Stimulated activated CD4-positive, alpha-beta T cell treated with anti-CD3 and anti-CD28 coated beads, TNF-alpha, amount 100 ng/mL, for 24 hours (primary cell): ENCODE results near the gene CMKLR1.

Source experiments
- DNase-seq, 3 experiments: peaks; one replicate each; pipeline ENCODE4 v3.0.0-alpha.2; 2020; ENCODE audit warnings: low read depth in 3 of 3

CMKLR1 gene

DNA sequence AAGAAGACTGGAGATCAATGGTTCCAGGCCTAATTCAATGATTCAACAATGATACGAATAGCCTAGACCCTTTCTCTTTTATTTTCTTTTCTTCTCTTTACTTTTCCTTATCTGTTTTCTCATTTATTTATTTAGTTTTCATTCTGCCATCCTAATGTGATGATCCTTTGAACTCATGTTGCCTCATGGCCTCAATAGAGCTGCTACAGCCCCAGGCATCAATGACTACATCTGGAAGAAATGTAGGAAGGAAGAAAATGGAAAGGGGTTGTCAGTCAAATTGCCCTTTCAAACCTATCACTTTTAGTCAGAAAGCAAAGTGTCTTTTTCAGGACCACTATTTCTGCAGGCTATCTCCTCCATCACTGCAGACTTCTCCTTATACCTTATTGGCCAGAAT is 69.9 kb downstream of the CMKLR1 start:
- no peak for DNase-seq

DNA sequence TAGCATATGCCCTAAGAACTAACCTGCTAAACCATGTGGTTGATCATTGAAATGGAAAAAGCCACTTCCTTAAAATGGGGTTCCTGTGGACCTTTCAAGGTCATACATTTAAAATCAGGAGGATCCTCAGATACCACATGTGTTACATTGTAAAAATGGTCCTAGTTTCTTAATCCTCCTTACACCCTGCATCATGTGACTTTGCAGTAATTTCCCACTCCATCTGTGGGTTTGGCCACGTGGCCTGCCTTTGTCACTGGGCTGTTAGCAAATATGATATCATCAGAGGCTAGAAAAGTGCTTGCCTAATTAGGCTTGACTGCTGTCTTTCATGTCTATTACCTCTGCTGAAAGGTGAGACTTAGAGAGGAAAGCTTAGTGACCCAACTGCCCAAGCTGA is 70.7 kb downstream of the CMKLR1 start:
- DNase-seq, result no peak

DNA sequence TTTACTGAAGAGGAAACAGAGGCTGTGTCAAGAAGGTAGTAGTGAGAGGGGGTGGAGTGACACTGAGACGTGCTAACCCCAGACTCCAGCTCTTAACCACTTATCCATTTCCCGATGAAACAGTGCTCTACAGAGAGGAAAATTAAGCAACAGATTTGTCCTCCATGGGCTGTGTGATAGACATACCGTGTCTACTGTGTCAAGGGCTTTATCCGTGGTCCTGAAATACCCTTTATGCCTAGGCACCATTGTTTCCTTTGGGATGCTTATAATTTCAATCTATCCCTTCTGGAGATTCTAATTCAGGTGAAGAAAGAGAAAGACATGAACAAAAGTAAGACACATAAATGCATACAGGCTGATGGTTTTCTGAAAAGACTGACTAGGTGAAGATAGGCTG is 71.7 kb downstream of the CMKLR1 start:
- no peak for DNase-seq

DNA sequence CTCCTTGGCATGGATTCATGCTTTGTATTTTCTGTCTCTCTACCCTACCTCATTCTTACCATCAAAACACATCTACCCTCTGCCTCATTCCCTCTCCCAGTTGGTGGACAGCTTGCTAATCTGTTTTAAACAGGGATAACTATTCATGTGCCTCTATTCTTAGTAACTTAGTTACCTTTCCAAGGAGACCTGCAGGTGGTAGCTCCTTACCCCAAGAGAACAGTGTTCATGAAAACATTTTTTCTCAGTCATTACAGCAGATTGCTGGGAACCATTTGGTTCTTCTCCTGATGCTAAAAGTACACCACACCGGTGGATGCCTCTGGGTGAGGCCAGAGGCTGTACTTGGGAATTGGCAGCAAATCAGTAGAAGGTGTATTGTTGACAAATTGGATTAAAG is 73.0 kb downstream of the CMKLR1 start:
- DNase-seq, result no peak

DNA sequence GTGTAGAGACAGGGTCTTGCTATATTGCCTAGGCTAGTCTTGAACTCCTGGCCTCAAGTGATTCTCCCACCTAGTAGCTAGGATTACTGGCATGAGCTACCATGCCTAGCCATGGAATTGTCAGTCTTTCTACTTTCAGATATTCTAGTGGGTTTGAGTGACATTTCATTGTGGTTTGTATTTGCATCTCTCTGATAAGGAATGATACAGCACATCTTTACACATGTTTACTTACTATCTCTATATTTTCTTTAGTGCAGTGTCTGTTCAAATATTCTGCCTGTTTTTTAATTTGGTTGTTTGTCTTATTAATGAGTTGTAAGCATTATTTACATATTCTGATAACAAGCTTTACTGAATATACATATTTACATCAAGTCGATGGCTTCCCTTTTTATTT is 73.6 kb downstream of the CMKLR1 start:
- DNase-seq, result no peak

DNA sequence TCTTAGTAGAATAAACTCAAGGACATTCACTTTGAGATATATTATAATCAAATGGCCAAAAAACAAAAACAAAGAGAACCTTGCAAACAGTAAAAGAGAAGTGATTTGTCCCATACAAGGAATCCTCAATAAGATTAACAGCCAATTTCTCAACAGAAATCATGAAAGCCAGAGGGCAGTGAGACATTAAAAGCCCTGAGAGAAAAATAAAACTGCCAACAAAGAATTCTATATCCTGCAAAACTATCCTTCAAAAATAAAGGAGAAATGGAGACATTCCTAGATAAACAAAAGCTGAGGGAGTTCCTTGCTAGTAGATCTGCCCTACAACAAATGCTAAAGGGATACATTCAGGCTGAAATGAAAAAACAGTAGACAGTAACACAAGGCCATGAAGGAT is 78.1 kb downstream of the CMKLR1 start:
- DNase-seq, result no peak

DNA sequence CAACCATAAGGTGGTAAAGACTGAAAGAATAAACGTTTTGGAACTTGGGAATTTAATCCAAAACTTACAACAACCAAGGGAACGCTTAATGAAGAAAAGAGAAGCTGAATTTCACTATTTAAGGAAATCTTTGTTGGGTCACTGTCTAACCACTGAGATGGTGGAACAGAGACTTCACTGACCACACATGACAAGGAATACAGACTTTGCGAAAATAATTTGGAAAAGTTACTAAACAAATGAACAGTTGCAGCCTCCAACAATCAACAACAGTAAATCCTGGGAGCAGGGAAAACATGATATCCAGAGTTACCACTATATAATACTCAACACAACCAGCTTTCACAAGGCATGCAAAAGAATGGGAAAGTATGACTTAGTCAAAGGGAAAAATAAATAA is 79.1 kb downstream of the CMKLR1 start:
- no peak for DNase-seq

DNA sequence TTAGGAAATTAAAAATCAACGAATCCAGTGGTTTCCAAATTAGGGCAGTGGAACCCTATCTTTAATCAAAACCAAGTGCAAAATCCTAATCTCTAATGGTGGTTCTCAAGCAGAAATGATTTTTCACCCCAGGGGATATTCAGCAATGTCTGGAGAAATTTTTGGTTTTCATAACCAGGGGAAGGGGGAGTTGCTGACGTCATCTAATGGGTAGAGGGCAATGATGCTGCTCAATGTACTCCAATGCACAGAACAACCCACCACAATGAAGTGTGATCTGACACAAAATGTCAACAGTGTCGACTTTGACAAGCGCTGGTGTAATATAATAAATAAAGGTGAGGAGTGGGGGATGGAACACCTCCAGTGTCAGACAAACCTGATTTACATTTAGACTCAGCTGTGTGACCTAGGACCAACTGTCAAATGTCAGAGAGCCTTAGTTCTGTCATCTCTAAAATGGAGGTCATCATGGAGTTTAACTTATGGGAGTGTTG is 81.5 kb downstream of the CMKLR1 start:
- no peak for DNase-seq

DNA sequence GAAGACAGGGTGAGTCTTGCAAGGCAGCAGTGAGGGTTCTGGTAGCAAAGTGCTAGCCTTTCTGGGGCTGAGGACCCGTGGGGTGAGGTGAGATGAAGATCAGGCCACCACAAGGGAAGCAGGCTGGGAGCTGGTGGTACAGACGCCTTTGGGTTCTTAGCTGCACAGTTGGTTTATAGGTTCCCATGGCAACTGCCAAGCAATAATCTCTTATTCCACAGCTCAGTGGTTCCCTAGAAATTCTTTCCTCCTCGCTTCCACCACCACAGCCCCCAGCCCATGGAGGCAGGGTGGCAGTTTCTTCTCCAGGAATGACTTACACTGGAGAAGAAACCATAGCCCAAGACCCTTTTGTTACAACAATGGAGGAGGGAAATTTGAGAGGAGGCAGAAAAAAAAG is 82.1 kb downstream of the CMKLR1 start:
- DNase-seq, result no peak

DNA sequence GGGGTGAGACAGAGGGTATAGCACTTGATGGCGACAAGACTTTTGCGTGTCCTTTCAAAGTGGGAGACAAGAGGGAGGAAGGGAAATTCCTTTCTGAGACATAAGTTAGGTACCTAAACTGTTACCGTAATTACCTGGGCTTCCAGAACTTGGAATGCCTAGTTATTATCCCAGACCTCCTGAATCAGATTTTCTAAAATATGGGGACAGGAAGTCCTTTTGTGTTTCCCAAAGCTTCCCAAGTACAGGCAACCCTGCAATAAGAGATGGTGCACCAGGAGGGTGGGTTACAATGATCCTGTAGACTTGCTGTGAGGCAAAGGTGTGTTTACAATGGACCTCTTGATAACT is 83.9 kb downstream of the CMKLR1 start:
- DNase-seq, result no peak

DNA sequence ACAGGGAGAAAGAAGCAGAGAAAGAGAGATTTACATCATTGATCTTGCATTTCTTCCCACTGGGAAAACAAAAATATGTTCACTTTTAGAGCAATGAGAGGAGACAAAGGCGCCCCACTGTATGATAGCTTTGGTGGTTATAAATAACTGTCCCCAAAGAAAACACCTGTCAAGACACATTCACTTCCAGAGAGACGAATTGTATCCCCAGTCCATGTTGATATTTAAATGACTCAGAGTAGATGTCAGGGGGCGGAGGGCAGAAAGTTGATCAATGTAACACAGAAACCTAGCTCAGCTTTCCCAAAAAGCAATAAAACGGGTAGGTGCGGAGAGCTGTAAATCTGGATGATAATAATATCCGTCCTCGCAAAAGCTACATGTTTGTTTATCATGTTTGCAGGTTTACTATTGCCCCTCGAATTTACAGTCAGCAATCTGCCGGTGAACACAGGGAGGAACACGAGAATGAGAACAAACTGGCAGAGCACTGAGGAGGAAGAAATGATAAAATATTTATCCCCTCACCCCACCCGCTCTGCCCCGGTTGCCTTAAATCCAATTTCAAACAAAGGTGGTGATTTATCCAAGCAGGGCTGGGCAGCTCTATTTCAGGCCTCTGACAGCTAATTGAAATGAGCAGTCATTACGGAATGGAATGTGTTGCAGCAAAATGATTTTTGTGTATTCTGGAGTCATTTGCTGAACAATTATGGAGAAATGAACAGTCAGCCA is 84.4 kb downstream of the CMKLR1 start:
- no peak for DNase-seq

DNA sequence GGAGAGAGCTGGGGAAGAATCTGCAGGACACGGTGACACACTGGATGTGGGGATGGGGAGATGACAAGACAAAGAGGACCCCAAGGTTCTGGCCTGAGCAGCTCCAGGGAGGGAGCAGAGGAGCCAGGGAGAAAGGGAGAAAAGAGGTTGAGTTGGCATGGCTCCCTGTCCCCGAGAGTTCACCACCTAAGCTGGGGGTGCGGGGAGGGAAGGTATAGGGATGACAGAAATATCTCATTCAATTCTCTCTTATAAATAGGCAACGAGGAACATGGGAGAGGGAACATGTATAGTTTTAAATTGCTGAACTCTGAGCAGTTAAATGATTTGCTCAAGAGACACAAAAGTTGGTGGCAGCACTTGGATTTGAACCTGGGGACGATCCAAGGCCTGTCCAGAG is 85.1 kb downstream of the CMKLR1 start:
- no peak for DNase-seq

DNA sequence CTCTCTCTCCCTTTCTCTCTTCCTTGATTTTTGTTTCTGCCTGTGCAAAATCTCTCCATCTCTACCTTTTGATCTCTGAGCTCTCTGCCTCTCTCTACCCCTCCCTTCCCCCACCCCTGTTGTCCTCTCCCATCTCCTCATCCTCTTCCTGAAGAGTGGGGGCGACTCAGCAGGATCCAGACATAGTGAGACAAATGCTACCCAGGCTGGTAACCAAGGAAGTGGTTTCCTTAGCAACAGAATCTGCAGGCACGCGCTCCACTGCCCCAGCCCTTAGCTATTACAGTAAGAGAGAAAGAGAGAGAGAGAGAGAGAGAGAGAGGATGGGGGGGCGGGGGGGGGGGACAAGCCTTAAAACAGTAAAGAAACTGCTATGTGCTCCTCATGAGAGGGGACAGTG is 85.6 kb downstream of the CMKLR1 start:
- DNase-seq, result no peak

DNA sequence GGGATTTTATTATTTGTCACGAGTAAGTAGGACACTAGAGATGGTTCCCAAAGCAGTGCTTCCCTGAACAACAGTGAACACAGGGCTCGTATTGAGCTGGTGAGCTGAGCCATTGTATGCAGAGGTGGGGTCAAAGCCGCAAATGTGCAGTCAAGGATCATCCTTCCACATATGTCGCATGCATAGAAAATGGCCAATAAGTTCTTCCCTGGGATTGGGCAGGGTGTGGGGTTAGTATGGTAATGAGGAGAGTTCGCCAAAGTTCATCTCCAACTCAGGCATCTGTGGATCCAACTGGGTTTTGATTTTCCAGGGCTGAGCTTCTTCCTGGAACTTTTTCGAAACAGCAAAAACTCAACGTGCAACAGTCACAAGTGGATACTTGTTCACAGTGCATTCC is 86.6 kb downstream of the CMKLR1 start:
- DNase-seq, result no peak

DNA sequence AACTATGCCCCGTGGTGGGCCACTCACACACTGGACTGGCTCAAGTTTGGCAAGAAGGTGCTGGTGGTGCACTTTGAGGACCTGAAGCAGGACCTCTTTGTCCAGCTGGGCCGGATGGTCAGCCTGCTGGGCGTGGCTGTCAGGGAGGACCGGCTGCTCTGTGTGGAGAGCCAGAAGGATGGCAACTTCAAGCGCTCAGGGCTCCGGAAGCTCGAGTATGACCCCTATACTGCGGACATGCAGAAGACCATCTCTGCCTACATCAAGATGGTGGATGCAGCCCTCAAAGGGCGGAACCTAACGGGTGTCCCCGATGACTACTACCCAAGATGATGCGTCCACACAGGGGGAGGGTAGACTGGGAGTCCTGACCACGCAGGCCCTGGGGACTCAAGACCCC is 91.1 kb downstream of the CMKLR1 start:
- no peak for DNase-seq

DNA sequence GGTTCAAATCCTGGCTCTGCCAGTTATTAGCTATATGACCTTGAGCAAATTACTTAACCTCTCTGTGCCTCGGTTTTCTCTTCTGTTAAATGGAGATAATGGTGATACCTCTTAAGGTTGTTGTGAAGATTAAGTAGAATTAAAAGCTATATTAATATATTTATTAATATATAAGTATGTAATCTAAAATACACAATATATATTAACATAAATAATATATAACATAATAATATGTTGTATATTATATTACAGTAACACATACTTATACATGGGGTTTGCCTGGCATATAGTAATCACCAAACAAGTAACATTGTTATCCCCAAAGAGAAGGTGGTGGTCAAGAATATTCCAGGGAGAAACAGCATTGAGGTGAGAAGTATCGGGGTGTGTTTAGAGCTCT is 92.0 kb downstream of the CMKLR1 start:
- no peak for DNase-seq

DNA sequence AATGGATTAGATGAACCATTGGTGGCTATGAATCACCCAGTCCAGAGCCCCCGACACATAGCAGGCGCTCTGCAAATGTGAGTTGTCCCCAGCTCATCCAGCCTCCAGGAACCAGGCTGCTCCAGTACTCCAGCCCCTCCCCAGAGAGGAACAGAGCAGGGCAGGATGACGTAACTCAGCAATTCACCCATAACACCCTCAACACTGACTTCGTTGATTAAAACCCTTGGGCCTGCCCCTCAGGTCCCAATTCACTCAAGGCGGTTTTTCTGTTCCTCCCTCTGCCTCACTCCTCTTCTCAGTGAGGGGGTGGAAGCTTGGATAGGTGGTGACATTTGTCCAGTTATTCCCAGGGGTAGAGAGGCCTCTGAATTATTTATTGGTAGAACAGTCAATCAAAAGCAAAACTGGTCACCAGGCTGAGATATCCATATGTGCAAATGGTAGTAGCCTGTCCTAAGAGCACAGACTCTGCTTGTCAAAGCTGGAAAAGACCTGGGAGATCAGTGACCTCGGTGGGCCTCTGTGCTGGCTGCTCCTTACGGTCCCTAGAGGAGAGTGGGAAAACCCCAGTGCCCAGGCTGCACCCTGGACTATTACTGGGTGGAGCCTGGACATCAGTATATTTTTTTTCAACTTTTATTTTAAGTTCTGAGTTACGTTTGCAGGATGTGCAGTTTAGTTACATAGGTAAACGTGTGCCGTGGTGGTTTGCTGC is 97.0 kb downstream of the CMKLR1 start:
- no peak for DNase-seq

DNA sequence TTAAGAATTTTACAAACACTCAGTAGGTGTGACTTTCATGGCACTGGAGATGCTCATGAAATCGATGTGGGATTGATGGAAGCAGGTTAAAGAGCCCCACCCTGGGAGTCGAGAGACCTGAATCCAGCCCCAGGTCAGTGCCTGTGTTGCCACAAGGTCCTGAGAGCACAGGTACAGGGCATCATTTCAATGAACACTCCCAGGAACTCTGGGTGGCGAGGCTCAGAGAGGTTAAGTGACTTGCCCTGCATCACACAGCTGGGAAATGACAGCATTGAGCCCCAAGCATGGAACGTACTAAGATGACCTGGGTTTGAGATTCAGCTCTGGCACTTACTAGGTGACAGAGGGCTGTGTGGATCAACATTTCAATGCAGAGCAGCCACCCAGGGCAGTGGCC is 98.2 kb downstream of the CMKLR1 start:
- DNase-seq, result no peak

DNA sequence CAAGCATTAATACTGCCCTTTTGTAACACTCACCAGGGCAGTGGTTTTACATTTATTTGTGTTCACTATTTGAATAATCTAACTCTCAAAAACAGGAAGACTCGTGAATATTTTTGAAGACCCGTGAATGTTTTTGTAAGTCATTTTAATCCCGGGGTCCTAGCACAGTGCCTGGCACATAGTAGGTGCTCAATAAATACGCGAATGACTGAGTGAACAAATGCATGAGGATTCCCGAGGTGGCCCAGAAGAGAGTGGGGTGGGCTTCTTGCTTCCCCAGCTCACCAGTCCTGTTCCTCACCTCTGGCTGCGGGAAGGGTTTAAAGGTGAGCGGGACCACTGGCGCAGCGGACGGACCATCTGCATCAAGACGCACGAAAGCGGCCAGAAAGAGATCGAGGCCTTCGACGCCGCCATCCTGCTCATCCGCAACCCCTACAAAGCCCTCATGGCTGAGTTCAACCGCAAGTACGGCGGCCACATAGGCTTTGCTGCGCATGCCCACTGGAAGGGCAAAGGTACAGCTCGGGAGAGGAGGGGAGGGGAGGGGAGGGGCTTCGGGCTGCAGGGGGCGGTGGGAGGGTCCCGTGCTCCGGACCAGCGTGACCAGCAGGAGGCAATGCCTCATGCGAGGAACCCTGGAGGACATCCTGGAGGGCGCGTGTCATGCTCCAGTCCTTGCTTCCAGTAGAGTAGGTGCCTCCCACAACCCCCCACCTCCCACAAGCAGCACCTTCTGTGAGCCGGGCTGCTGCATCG is 98.9 kb downstream of the CMKLR1 start:
- no peak for DNase-seq

DNA sequence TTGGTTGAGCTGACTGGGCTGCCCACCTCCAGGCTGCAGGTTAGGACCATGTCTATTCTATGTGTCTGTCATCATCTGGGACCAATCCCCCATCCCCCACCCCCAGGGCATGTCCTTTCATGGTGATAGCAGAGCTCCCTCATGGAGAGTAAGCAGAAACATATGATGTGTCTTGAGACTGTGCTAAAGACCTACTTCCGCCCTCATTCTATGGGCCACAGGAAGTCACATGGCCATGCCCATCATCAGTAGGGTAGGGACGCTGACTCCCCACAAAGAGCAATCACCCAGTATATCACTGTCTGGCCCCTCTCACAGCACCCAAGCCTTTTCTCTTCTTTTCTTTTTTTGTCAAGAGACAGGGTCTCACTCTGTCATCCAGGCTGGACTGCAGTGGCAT is 99.7 kb downstream of the CMKLR1 start:
- DNase-seq, result no peak

DNA sequence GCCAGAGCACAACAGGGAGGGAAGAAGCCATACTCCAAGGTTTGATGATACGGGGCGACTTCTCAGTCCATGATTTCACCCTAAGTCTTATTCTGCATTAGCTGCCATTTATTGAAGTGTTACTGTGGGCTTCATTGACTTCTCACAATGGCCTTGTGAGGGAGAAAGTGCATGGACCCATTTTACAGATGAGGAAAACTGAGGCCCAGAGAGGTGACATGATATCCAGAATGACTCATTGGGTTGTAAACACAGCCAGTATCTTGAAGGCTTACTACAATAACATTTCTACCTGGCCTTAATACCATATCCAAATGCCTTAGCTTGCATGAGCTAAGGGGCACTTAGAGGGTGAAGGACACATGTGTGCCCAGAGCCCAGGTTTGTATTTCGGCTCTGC is 100.6 kb downstream of the CMKLR1 start:
- no peak for DNase-seq
